HG02763 (cell line): Measurements from ENCODE around the gene DEPDC5.

Source experiments
- ATAC-seq: cut with Tn5 transposase; IDR thresholded peaks from one replicate; pipeline ENCODE4 v1.9.1; 2021; ENCODE audit warnings: mild to moderate bottlenecking, moderate library complexity; ENCODE audit not compliant: unreplicated experiment

Gene DEPDC5

DNA sequence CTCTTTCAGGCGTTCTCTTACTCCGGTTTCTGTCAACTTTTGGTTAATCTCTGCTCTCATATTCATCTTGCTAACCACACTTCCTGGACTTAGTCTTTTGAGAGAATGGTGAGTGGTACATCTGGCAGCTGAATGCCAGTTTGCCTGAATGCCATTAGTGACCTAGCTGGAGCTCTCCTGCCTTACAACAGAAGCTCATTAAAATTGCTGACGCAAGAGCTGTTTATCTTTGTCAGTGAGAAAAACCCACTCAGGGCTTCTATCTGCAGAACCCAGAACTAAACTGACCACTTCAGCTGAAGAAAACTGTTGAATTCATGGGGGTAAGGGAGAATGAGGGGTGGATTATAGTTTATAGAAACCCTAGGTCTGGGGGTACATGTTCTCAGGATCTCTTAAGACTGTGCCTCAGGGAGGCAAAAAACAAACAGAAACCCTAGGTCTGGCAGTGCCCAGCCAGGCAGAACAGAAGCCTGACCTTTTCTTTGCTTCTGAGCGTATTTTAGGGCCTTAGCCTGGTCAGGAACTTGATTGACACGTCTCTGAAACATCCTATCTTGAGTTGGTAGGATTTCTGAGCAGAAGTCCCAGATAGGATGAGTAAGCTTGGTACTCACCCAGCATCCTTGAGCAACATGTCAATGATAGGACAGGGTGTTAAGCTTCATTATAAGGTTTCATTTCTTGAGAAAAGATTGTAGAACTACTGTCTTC, 137.7 kb downstream of the DEPDC5 start:
- no peak for ATAC-seq

- no peak for ATAC-seq
Measured at GRCh38 chr22:31892080-31892433, 138.2 kb downstream of the DEPDC5 start.

GRCh38 chr22:31893460-31893859, 139.6 kb downstream of the DEPDC5 start:
- no peak for ATAC-seq

DNA sequence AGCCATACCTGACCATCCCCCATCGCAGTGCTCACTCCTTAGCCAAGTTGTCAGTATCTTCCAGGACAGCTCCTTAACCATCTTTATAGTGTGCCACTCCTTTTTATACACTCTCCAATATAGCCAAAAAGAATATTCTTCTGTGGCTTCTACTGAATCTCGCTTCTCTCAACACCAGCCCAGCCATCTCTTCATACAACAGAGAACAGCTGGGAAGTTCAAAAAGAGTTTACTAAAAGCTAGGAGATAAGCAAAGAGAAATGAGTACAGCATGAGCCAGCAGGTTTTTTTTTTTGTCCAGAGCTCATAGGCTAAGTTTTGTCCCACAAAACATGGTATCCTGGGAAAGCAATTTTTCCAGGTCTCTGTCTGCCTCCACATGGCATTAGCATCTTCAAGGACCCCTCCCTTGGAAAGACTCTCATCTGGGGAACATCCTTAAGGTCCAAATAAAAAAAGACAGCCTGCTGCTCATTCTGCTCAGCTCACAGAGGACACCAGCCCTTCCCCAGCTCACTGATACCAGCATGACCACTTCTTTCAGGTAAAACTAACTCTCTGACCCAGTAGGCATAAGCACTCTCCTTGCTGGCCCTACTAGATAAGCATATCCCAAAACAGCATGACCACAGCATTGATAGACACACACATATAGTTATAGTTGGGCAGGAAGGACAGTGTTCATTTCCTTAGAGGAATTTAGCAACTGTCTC, 141.7 kb downstream of the DEPDC5 start:
- no peak for ATAC-seq

DNA sequence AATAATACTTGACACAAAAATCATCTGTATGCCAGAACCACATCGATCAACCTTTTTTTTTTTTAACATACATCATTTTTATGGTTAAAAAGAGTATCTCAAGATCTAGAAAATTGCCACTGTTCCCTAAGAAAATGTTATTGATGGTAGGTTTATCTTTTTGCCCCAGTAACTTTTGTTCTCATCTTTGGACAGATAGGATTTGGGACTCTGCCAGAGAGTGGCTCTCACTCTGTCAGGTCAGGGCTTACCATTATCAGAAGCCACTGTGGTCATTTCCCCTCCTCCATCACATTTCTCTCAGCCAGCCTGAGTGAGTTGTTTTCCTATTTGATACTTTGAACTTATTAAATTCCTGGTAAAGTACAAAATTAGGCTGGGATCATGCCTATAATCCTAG, 142.7 kb downstream of the DEPDC5 start:
- no peak for ATAC-seq

- ATAC-seq = no peak
Measured at GRCh38 chr22:31897842-31898805, 144.3 kb downstream of the DEPDC5 start.

DNA sequence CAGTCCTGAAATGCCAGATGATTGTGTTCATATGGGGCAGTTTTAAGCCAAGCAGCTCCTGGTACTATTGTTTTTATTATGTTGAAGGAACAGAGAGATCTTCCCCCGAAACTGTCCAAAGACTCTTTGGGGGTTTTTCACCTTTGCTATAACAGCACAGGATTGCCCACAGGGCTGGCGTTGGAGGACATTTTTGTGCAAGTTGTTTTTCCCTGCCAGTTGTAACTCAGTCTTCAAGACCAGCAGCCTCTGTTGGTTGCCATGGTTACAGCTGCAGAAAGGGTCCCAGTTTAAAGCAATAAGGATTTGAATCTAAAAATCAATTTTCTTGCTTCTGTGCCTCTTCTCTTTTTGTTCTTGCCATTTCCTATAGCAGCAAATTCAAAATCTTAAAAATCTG, 145.1 kb downstream of the DEPDC5 start:
- no peak for ATAC-seq

DNA sequence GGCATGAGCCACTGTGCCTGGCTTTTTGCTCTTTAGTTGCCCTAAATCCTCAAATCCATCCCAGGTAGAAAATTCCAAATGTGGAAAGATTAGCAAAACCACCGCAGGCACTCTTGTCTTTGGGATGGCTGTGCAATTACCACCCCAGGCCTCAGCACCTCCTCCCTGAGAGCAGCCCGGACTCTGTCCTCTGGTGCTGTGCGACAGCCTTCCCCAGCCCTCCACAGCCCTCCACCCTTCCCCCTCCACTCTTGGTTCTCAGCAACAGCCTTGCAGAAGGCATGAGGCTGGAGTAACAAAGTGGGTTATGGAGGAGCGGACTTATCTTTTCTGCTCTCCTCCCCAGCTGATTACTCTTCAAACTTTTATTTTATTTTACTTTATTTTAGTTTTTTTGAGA, 145.8 kb downstream of the DEPDC5 start:
- no peak for ATAC-seq

GRCh38 chr22:31901388-31902137, 147.7 kb downstream of the DEPDC5 start:
- no peak for ATAC-seq

- no peak for ATAC-seq
Measured at GRCh38 chr22:31904651-31905050, 150.8 kb downstream of the DEPDC5 start.

GRCh38 chr22:31905356-31905755, 151.5 kb downstream of the DEPDC5 start:
- no peak for ATAC-seq

DNA sequence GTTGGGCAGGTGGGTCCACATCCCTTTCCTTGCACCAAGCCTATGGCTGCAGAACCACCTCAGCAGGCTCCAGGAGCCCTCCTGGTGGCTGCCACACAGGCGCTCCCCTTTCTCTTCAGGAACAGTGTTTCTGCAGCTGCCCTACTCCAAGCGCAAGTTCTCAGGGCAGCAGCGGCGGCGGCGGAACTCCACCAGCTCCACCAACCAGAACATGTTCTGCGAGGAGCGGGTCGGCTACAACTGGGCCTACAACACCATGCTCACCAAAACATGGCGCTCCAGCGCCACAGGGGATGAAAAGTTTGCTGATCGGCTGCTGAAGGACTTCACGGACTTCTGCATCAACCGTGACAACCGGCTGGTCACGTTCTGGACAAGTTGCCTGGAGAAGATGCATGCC, 152.3 kb downstream of the DEPDC5 start:
- ATAC-seq = no peak

- ATAC-seq = no peak
Measured at GRCh38 chr22:31906569-31906968, 152.8 kb downstream of the DEPDC5 start.

GRCh38 chr22:31909977-31910376, 156.2 kb downstream of the DEPDC5 start:
- ATAC-seq = no peak

GRCh38 chr22:31911565-31912406, 158.0 kb downstream of the DEPDC5 start:
- ATAC-seq = no peak

DNA sequence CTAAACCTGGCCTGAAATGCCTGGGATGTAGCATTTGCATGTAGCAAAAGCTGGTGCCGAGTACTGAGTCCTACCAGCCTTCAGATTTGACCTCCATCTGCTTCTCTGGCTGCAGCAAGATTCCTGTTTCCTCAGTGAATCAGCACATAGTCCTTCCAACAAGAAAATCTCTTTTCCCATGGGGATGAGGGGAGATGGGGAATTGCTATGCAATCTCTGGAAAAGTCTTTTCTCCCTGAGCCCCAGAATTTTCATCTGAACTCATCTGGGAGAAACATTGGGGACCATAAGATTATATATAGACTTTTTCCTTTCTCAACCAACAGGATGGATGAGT, 158.6 kb downstream of the DEPDC5 start:
- ATAC-seq = no peak

- no peak for ATAC-seq
Measured at GRCh38 chr22:31915586-31915985, 161.8 kb downstream of the DEPDC5 start.

DNA sequence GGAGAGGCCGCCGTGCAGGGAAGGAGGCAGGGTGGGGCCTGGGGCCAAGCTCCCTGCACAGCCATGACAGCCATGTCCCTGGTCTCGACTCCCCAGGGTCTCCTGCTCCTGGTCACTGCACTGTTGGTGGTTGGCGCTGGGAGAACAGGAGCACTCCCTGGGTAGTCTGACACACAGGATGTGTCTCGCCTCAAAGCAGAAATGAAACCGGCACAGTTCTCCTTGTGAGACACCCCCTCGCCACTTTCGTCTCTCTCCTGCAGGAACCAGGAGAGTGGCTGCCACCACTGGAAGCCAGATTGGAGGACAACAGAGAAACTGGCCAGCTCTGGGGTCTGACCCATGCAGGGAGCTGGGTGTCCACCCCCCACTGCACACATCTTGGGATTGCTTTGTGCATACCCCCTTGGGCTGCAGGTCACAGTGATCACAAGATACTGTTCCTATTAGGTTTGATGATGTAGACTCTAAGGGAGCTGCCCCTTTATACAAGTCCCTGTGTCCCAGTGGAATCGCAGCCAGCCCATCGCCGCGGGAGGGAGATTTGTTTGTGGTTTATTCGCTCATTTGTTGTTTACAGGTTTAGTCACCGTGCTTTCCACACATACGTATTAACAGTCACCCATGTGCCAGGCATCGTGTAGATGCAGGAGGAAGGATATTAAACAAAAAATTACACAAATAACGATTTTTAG, 163.6 kb downstream of the DEPDC5 start:
- ATAC-seq = peak; percentile 70

DNA sequence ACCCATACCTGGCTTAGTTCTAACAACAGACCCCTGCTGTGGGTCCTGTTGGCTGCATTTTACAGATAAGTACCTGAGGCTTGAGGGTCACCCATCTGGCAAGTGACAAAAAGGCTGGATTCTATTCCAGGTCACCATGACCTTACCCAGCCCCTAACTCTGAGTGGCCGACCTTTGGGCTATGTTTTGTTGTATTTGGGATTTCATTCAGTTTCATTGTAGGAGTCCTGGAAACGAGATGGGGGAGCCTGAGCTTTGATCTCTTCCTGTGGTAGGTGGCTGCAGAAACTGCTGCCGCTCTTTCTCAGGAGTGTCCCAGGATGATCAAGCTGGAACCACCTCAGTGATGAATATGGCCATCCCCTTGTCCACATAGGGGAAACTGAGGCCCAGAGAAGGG, 165.9 kb downstream of the DEPDC5 start:
- no peak for ATAC-seq
